ENCODE measurements around the gene LARP1B. TPM values are rescaled to one million over a fixed set of nuclear protein-coding genes. Genes with fewer than 3 reads are reported as not detected.

LARP1B gene
- total and polyA plus RNA-seq, 9 of the 15 experiments (the other 6 are each of a cell fraction or from before 2014, with no cell fraction given), result 19.2 to 59.7 (median 37.9) TPM

GRCh38 chr4:128061566-128062536, 739 bp downstream of the LARP1B start:
- FAIRE-seq (no peak), ATAC-seq (peak; percentile 44), DNase-seq (ENCODE audit: extremely low read depth in 1 of 4, low spot score in 3 of 4) (peak; percentile 49 to 56 (median 55))
- H3K27ac ChIP-seq (ENCODE audit: extremely low read depth, low read depth, low read length), result peak overlapping the region; percentile 97
- peak overlapping the region; percentile 85 for H3K4me2 ChIP-seq (ENCODE audit: insufficient read depth, low read length)
- peak overlapping the region; percentile 79 for H3K4me3 ChIP-seq
- CTCF ChIA-PET (ENCODE audit: low intra/inter-chr PET ratio), result no interaction called here
- in situ Hi-C loops (cut with MboI), result no loop called here
- H2AFZ ChIP-seq (ENCODE audit: low read depth, low read length), result peak overlapping the region; percentile 84
- H3K9me3 ChIP-seq (replicated peaks; ENCODE audit: control insufficient read depth, insufficient read depth, low read depth, low read length), result no peaks in the 10 kb centered on the region
- no TSS peak for BruUV-seq (replicated peaks)
- peaks cover 3% of the 10 kb centered on the region; the same call in 1 of the 2 replicates for H4K20me1 ChIP-seq (replicated peaks; ENCODE audit: control insufficient read depth, insufficient read depth, low read length)
- POLR2A ChIA-PET, result interaction anchor here (0.6 to 2.0 kb wide), 11 partner anchors 11 to 473 kb away, joined by 3 to 10 read pairs (median 4); partner anchors contain the start of genes ABHD18 and MFSD8
- H3K36me3 ChIP-seq (ENCODE audit: control insufficient read depth, insufficient read depth, low read length), result 0 out of 3 replicates have a peak, but pooled peaks cover 3% of the 10 kb centered on the region
- under 1% methylated on average over 48 of the region's 101 CpGs for WGBS (ENCODE audit: insufficient coverage, low coverage, missing lambda C conversion rate)
- no peaks in the 10 kb centered on the region for H3K9me1 ChIP-seq (ENCODE audit: control insufficient read depth, insufficient read depth, low read length)
- no peaks in the 10 kb centered on the region for H3K27me3 ChIP-seq (ENCODE audit: control insufficient read depth in 2 of 2, insufficient read depth in 2 of 2, low read length in 2 of 2)
- intact Hi-C loops (cut with micrococcal nuclease), result loop anchor here (2.0 to 10.0 kb wide), 4 partner anchors 97 to 280 kb away; partner anchors contain the start of genes ABHD18, HSPA4L, MFSD8 and PGRMC2
- peaks cover 0 to 27% of the 10 kb centered on the region in 2 experiments; a peak in 4 of 5 replicates for H3K4me1 ChIP-seq (replicated peaks in 1 of 2; ENCODE audit: control insufficient read depth in 2 of 2, insufficient read depth in 2 of 2, low read length in 2 of 2)
- peaks cover 56% of the 10 kb centered on the region for H3K79me2 ChIP-seq (ENCODE audit: control insufficient read depth, insufficient read depth, low read length)
- H3K9ac ChIP-seq (ENCODE audit: insufficient read depth in 1 of 2, low read depth in 2 of 2, low read length in 2 of 2), result peak overlapping the region; percentile 94 to 96
- TF ChIP-seq HNRNPLL (IDR thresholded peaks at IDR 0.05; ENCODE audit: low read depth, low read length, poor library complexity, severe bottlenecking) (peak; percentile 48), SRSF1 (IDR thresholded peaks at IDR 0.05; ENCODE audit: low read depth, low read length) (no peak), ID3 (CRISPR knock-in tag; IDR thresholded peaks at IDR 0.05) (no peak), ID3 (tag; IDR thresholded peaks at IDR 0.05) (no peak), HDAC6 (IDR thresholded peaks at IDR 0.05; ENCODE audit: low read depth, low read length) (no peak), THRA (IDR thresholded peaks at IDR 0.05) (no peak), ZNF766 (CRISPR knock-in tag; conservative IDR thresholded peaks at IDR 0.05) (no peak)
- TF ChIP-seq, protein P1, sequence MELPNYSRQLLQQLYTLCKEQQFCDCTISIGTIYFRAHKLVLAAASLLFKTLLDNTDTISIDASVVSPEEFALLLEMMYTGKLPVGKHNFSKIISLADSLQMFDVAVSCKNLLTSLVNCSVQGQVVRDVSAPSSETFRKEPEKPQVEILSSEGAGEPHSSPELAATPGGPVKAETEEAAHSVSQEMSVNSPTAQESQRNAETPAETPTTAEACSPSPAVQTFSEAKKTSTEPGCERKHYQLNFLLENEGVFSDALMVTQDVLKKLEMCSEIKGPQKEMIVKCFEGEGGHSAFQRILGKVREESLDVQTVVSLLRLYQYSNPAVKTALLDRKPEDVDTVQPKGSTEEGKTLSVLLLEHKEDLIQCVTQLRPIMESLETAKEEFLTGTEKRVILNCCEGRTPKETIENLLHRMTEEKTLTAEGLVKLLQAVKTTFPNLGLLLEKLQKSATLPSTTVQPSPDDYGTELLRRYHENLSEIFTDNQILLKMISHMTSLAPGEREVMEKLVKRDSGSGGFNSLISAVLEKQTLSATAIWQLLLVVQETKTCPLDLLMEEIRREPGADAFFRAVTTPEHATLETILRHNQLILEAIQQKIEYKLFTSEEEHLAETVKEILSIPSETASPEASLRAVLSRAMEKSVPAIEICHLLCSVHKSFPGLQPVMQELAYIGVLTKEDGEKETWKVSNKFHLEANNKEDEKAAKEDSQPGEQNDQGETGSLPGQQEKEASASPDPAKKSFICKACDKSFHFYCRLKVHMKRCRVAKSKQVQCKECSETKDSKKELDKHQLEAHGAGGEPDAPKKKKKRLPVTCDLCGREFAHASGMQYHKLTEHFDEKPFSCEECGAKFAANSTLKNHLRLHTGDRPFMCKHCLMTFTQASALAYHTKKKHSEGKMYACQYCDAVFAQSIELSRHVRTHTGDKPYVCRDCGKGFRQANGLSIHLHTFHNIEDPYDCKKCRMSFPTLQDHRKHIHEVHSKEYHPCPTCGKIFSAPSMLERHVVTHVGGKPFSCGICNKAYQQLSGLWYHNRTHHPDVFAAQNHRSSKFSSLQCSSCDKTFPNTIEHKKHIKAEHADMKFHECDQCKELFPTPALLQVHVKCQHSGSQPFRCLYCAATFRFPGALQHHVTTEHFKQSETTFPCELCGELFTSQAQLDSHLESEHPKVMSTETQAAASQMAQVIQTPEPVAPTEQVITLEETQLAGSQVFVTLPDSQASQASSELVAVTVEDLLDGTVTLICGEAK (IDR thresholded peaks at IDR 0.05), result 0 out of 2 replicates have a peak, but pooled peaks have one; percentile 16
- TF ChIP-seq, protein P1 (CRISPR knock-in tag; IDR thresholded peaks at IDR 0.05), result no peak
